Right renal pelvis (tissue), 4 donors: ENCODE measurements around the gene ATP12A. TPM values are rescaled to one million over a fixed set of nuclear protein-coding genes. Genes with fewer than 3 reads are reported as not detected.
A peak's percentile ranks its signal among the peaks of the same experiment; 100 is the strongest.

ENCODE experiments used
- DNase-seq, 4 donors: peaks; one replicate each; pipeline ENCODE4 v3.0.0-alpha.2; 2013; ENCODE audit warnings: low read depth in 4 of 4, low spot score in 3 of 4, missing footprints in 1 of 4
- polyA plus RNA-seq, 4 donors: library from polyadenylated mRNA; unstranded; fragments of 120-200 nt; gene quantifications; one replicate each; pipeline ENCODE4 v1.2.1, GENCODE V29; 2013; ENCODE audit not compliant: insufficient read length in 4 of 4

Gene ATP12A
- polyA plus RNA-seq, 4 donors = 9.8 to 29.3 (median 19.9) TPM

GRCh38 chr13:24662195-24663088, 17.8 kb upstream of the ATP12A start:
- DNase-seq = no peak

- no peak for DNase-seq
These were observed 17.2 kb upstream of the ATP12A start for GRCh38 chr13:24663089-24663395.

GRCh38 chr13:24663586-24663985, 16.6 kb upstream of the ATP12A start:
- no peak for DNase-seq

GRCh38 chr13:24664726-24665409, 15.3 kb upstream of the ATP12A start:
- DNase-seq = no peak

- DNase-seq = no peak
These were observed 11.7 kb upstream of the ATP12A start for GRCh38 chr13:24668511-24668910.

GRCh38 chr13:24668955-24669582, 11.1 kb upstream of the ATP12A start:
- no peak for DNase-seq

- no peak for DNase-seq
These were observed 10.0 kb upstream of the ATP12A start for GRCh38 chr13:24670174-24670573.

- peak in 1 of 4 donors; percentile 20 for DNase-seq
These were observed 9.2 kb upstream of the ATP12A start for GRCh38 chr13:24670961-24671381.

GRCh38 chr13:24671386-24672113, 8.7 kb upstream of the ATP12A start:
- DNase-seq = peak in 2 of 4 donors; percentile 45 to 68

GRCh38 chr13:24672141-24673132, 7.8 kb upstream of the ATP12A start:
- DNase-seq = peak in 1 of 4 donors; percentile 43

GRCh38 chr13:24675806-24676570, 4.2 kb upstream of the ATP12A start:
- no peak for DNase-seq

- DNase-seq = no peak
These were observed 2.1 kb upstream of the ATP12A start for GRCh38 chr13:24678151-24678550.

- no peak for DNase-seq
These were observed 522 bp upstream of the ATP12A start for GRCh38 chr13:24679686-24680085.

- DNase-seq = no peak
These were observed 855 bp downstream of the ATP12A start for GRCh38 chr13:24680921-24681604.

- no peak for DNase-seq
These were observed 1.7 kb downstream of the ATP12A start for GRCh38 chr13:24681930-24682329.

GRCh38 chr13:24682353-24682752, 2.1 kb downstream of the ATP12A start:
- no peak for DNase-seq

- no peak for DNase-seq
These were observed 3.1 kb downstream of the ATP12A start for GRCh38 chr13:24683351-24683750.

- no peak for DNase-seq
These were observed 3.8 kb downstream of the ATP12A start for GRCh38 chr13:24683838-24684599.
